ENCODE measurements around the gene CALB2. TPM values are rescaled to one million over a fixed set of nuclear protein-coding genes. Genes with fewer than 3 reads are reported as not detected.

Gene CALB2
- total and polyA plus RNA-seq, 2 of the 8 experiments (the other 6 are each of a cell fraction or from before 2014, with no cell fraction given) = 1.9 to 2.6 TPM

DNA sequence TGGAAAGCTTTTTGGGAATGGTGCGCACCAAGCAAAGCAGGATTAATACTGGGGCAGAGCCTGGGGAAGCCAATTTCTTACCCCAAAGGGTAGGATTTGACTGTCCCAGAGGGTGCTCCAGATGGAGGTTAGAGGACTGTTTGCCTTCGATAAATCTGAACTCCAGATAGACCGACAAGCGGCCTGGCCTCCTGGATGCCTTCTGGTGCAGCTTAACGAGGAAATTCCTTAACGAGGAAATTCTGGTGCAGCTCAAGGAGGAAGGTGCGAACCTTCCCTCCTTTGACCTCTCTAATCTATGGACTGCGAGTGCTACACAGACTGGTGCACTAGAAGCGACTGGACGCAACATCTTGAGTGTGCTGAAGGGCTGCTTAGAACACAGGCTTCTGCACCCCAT is 6.5 kb downstream of the CALB2 start:
- Histone ChIP-seq H3K56ac (replicated peaks; ENCODE audit: insufficient read length, low read depth, low read length) (no peak overlapping the region), H4K20me1 (replicated peaks in 1 of 2; ENCODE audit: control insufficient read depth in 1 of 2, insufficient read depth in 2 of 2, low read length in 2 of 2) (no peaks in the 10 kb centered on the region), H3K4me2 (ENCODE audit: insufficient read depth in 1 of 2, low read depth in 2 of 2, low read length in 2 of 2) (no peak overlapping the region), H3K4me1 (replicated peaks in 1 of 4; ENCODE audit: control insufficient read depth in 3 of 4, insufficient read depth in 4 of 4, low read length in 3 of 4) (no peaks in the 10 kb centered on the region; a peak in 1 of 7 replicates), H2AK5ac (ENCODE audit: low read depth, low read length) (no peak overlapping the region), H3K27me3 (replicated peaks in 1 of 4; ENCODE audit: control insufficient read depth in 3 of 4, extremely low read depth in 1 of 4, insufficient read depth in 3 of 4, low read length in 3 of 4) (peaks cover 0 to under 1% (median under 1%) of the 10 kb centered on the region in 4 experiments; a peak in 2 of 7 replicates), H2BK12ac (ENCODE audit: low read depth, low read length) (no peak overlapping the region), H3K14ac (ENCODE audit: insufficient read length) (no peak overlapping the region), H3K9me3 (ENCODE audit: insufficient read depth in 2 of 2, low read depth in 1 of 2, low read length in 1 of 2) (no peaks in the 10 kb centered on the region), H4K5ac (ENCODE audit: insufficient read length, low read depth, low read length) (no peak overlapping the region), H3K79me2 (ENCODE audit: control insufficient read depth in 1 of 2, insufficient read depth in 2 of 2, low read length in 2 of 2) (no peaks in the 10 kb centered on the region), H3K27ac (ENCODE audit: low read depth, low read length) (no peak overlapping the region), H3K4ac (replicated peaks; ENCODE audit: insufficient read length, low read depth, low read length) (no peak overlapping the region), H2AFZ (ENCODE audit: low read length) (no peak overlapping the region), H4K91ac (replicated peaks; ENCODE audit: insufficient read length, low read length) (no peak overlapping the region), H3K23ac (ENCODE audit: insufficient read length) (no peak overlapping the region), H3K36me3 (ENCODE audit: control insufficient read depth in 2 of 4, insufficient read depth in 4 of 4, low read length in 3 of 4) (no peaks in the 10 kb centered on the region), H2BK5ac (ENCODE audit: low read depth, low read length) (no peak overlapping the region), H4K8ac (ENCODE audit: extremely low read depth, insufficient read depth, low read length) (no peak overlapping the region), H3K4me3 (ENCODE audit: extremely low read depth in 1 of 4, insufficient read depth in 2 of 4, low read depth in 3 of 4, low read length in 4 of 4) (no peak overlapping the region), H2BK120ac (replicated peaks; ENCODE audit: low read depth, low read length) (no peak overlapping the region), H3K79me1 (ENCODE audit: low read depth, low read length) (no peaks in the 10 kb centered on the region), H3K23me2 (ENCODE audit: low read depth, low read length) (no peaks in the 10 kb centered on the region), H2BK15ac (ENCODE audit: low read length) (no peak overlapping the region), H3K9ac (replicated peaks in 1 of 4; ENCODE audit: extremely low read depth in 1 of 4, low read depth in 3 of 4, low read length in 3 of 4) (no peak overlapping the region), H2BK20ac (ENCODE audit: low read length) (no peak overlapping the region), H3K18ac (ENCODE audit: extremely low read depth, low read length) (no peak overlapping the region)
- DNase-seq (ENCODE audit: low read depth in 1 of 2, low spot score in 2 of 2) (no peak), FAIRE-seq (no peak)
- ChIA-PET CTCF (ENCODE audit: partially characterized antibody) (interaction anchor here (0.8 to 3.2 kb wide), 9 partner anchors 8 to 135 kb away, joined by 3 to 33 read pairs (median 4); no protein-coding TSS in a partner anchor), POLR2A (ENCODE audit: partially characterized antibody) (no interaction called here)
- TF ChIP-seq SIX5 (IDR thresholded peaks at IDR 0.05; ENCODE audit: low read depth, low read length) (no peak), RNF2 (IDR thresholded peaks at IDR 0.05; ENCODE audit: borderline replicate concordance, low read depth, low read length, missing control alignments, poor library complexity, severe bottlenecking) (no peak), CBX5 (IDR thresholded peaks at IDR 0.05; ENCODE audit: low read depth, low read length) (no peak), TAF1 (IDR thresholded peaks at IDR 0.05; ENCODE audit: low read depth, low read length) (no peak), EGR1 (IDR thresholded peaks at IDR 0.05; ENCODE audit: borderline replicate concordance, low read depth, low read length) (no peak), NRF1 (IDR thresholded peaks at IDR 0.05; ENCODE audit: low read depth, low read length) (no peak), TBP (IDR thresholded peaks at IDR 0.05; ENCODE audit: low read depth, low read length) (no peak), KDM4A (IDR thresholded peaks at IDR 0.05; ENCODE audit: low read depth, low read length, severe bottlenecking) (no peak), CHD1 (IDR thresholded peaks at IDR 0.05; ENCODE audit: low read depth, low read length) (no peak), POLR2A (IDR thresholded peaks at IDR 0.05; ENCODE audit: control extremely low read depth in 1 of 2, low read depth in 2 of 2, low read length in 2 of 2) (no peak)
- TF ChIP-seq, protein P1, sequence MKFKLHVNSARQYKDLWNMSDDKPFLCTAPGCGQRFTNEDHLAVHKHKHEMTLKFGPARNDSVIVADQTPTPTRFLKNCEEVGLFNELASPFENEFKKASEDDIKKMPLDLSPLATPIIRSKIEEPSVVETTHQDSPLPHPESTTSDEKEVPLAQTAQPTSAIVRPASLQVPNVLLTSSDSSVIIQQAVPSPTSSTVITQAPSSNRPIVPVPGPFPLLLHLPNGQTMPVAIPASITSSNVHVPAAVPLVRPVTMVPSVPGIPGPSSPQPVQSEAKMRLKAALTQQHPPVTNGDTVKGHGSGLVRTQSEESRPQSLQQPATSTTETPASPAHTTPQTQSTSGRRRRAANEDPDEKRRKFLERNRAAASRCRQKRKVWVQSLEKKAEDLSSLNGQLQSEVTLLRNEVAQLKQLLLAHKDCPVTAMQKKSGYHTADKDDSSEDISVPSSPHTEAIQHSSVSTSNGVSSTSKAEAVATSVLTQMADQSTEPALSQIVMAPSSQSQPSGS (IDR thresholded peaks at IDR 0.05; ENCODE audit: low read length) = no peak
- WGBS, 2 experiments (ENCODE audit: extremely low coverage in 1 of 2, insufficient coverage in 1 of 2, insufficient read length in 1 of 2, insufficient replicate concordance in 2 of 2, low coverage in 1 of 2, low lambda C conversion rate in 2 of 2, missing lambda C conversion rate in 1 of 2) = 92% methylated on average over 10 of the region's 10 CpGs; no CpG with 5 or more reads in 1 of the 2 experiments

Data from H1 (cell line).